K562 (cell line): ENCODE results near the gene CABLES1. TPM values are rescaled to one million over a fixed set of nuclear protein-coding genes. Genes with fewer than 3 reads are reported as not detected.

Source experiments
- ATAC-seq: fragments of 200-7000 bp; cut with Tn5 transposase; 3 replicates; pipeline ENCODE4 v1.9.1; 2020; ENCODE audit warnings: moderate library complexity
- BruUV-seq: library from RNA; stranded (reverse); fragments of 400-500 nt; replicated peaks from 2 replicates; lab custom pipeline; 2021; lab: Mats Ljungman, UMichigan
- CTCF ChIA-PET: fragments of 300-600 bp; formaldehyde crosslinking; extraction: SDS; loops from one replicate; lab custom pipeline; 2021; ENCODE audit warnings: low intra/inter-chr PET ratio; lab: Yijun Ruan, JAX
- POLR2A ChIA-PET: fragments of 300-600, 350-650 bp; sonication (Branson Sonifier 250); formaldehyde crosslinking; extraction: SDS; loops from one replicate; lab custom pipeline; 2021; ENCODE audit warnings: antibody characterized with exemption, inconsistent platforms; lab: Yijun Ruan, JAX
- DNase-seq, 4 experiments: peaks; one replicate each; pipeline versions ENCODE4 v3.0.0 to v3.0.0-alpha.2; 2011 to 2018; ENCODE audit warnings: low spot score in 3 of 4, mixed read lengths in 3 of 4; ENCODE audit errors: extremely low read depth in 1 of 4
- FAIRE-seq: peaks from 2 replicates; lab custom pipeline; 2011; peaks lifted over from hg19 to GRCh38; lab: Jason Lieb, UNC
- H2AFZ ChIP-seq: 2 replicates; pipeline ENCODE4 v1.6.0; 2011; ENCODE audit warnings: low read depth, low read length, control low read depth, inconsistent platforms
- H3K27ac ChIP-seq: fragments of 200-600 bp; 3 replicates; pipeline ENCODE4 v1.8.0; 2011; ENCODE audit warnings: low read depth, mild to moderate bottlenecking, control low read depth, inconsistent platforms, low read length, moderate library complexity, mixed read lengths; ENCODE audit errors: extremely low read depth
- H3K27me3 ChIP-seq, 2 experiments: fragments of 300-600 bp in 1 of 2; 2 replicates in 1 of 2; 3 replicates in 1 of 2; pipeline versions ENCODE4 v1.6.0 to v1.8.0; 2011; ENCODE audit warnings: inconsistent platforms in 2 of 2, low read length in 2 of 2, mild to moderate bottlenecking in 1 of 2, mixed read lengths in 1 of 2, moderate library complexity in 1 of 2; ENCODE audit not compliant: control insufficient read depth in 2 of 2, insufficient read depth in 2 of 2
- H3K36me3 ChIP-seq: fragments of 300-600 bp; 3 replicates; pipeline ENCODE4 v1.8.0; 2011; ENCODE audit warnings: mild to moderate bottlenecking, low read length, inconsistent platforms; ENCODE audit not compliant: control insufficient read depth, insufficient read depth
- H3K4me1 ChIP-seq, 2 experiments: fragments of 200-600 bp in 1 of 2; replicated peaks in 1 of 2; 2 replicates in 1 of 2; 3 replicates in 1 of 2; pipeline versions ENCODE4 v1.5.1 to v1.8.0; 2011; ENCODE audit warnings: inconsistent platforms in 2 of 2, low read length in 2 of 2, mild to moderate bottlenecking in 1 of 2, mixed read lengths in 1 of 2, moderate library complexity in 1 of 2; ENCODE audit not compliant: control insufficient read depth in 2 of 2, insufficient read depth in 2 of 2
- H3K4me2 ChIP-seq: 2 replicates; pipeline ENCODE4 v1.6.1; 2011; ENCODE audit warnings: low read length, control low read depth, inconsistent platforms, mixed read lengths; ENCODE audit not compliant: insufficient read depth
- H3K4me3 ChIP-seq: fragments of 200-600 bp; sonication (generic), shearing (Covaris generic); 2 replicates; pipeline ENCODE4 v1.5.1; 2016; ENCODE audit warnings: control low read depth, inconsistent platforms
- H3K79me2 ChIP-seq: fragments of 200-600 bp; 3 replicates; pipeline ENCODE4 v1.8.0; 2011; ENCODE audit warnings: low read length, inconsistent platforms; ENCODE audit not compliant: control insufficient read depth, insufficient read depth
- H3K9ac ChIP-seq, 2 experiments: 2 replicates each; pipeline versions ENCODE4 v1.6.0 to v1.6.1; 2011; ENCODE audit warnings: low read depth in 2 of 2, low read length in 2 of 2, control low read depth in 1 of 2, inconsistent platforms in 1 of 2, mild to moderate bottlenecking in 1 of 2, mixed read lengths in 1 of 2; ENCODE audit not compliant: insufficient read depth in 1 of 2
- H3K9me1 ChIP-seq: one replicate; pipeline ENCODE4 v1.6.0; 2011; ENCODE audit warnings: inconsistent platforms, mild to moderate bottlenecking, low read length, moderate library complexity; ENCODE audit not compliant: control insufficient read depth, insufficient read depth
- H3K9me3 ChIP-seq: replicated peaks from 2 replicates; pipeline ENCODE4 v1.5.1; 2011; ENCODE audit warnings: low read depth, low read length, inconsistent platforms; ENCODE audit not compliant: control insufficient read depth, insufficient read depth
- H4K20me1 ChIP-seq: replicated peaks from 2 replicates; pipeline ENCODE4 v1.6.1; 2011; ENCODE audit warnings: low read length, inconsistent platforms, mixed read lengths; ENCODE audit not compliant: control insufficient read depth, insufficient read depth
- BCOR ChIP-seq: fragments of 450-650 bp; IDR thresholded peaks from 2 replicates; pipeline ENCODE4 v1.6.1; 2016
- BHLHE40 ChIP-seq: IDR thresholded peaks from 2 replicates; pipeline ENCODE4 v1.6.1; 2011; ENCODE audit warnings: low read length, improper control_type of control experiment
- C11orf30 ChIP-seq: fragments of 450-650 bp; IDR thresholded peaks from 2 replicates; pipeline ENCODE4 v1.6.1; 2016; ENCODE audit warnings: low read depth, mild to moderate bottlenecking
- CBFA2T2 ChIP-seq: fragments of 450-650 bp; conservative IDR thresholded peaks from 2 replicates; pipeline ENCODE4 v1.6.1; 2017; ENCODE audit warnings: mild to moderate bottlenecking
- CBX8 ChIP-seq: fragments of 200-600 bp; sonication (generic); IDR thresholded peaks from 2 replicates; pipeline ENCODE4 v1.6.1; 2012; ENCODE audit warnings: borderline replicate concordance, mixed run types, low read depth, mild to moderate bottlenecking, moderate library complexity, mixed read lengths, low read length, control low read depth, inconsistent platforms; ENCODE audit not compliant: poor library complexity, severe bottlenecking; ENCODE audit errors: extremely low read depth
- KDM4B ChIP-seq, 2 experiments: fragments of 450-650 bp in 1 of 2; sonication (generic) in 1 of 2; IDR thresholded peaks; 2 replicates each; pipeline ENCODE4 v1.6.1; 2016 to 2017; ENCODE audit warnings: borderline replicate concordance in 2 of 2, antibody characterized with exemption in 1 of 2, low read depth in 1 of 2, mild to moderate bottlenecking in 1 of 2
- MAFF ChIP-seq: IDR thresholded peaks from 2 replicates; pipeline ENCODE4 v1.6.1; 2012; ENCODE audit warnings: low read length, improper control_type of control experiment
- MAFG ChIP-seq: fragments of 450-650 bp; conservative IDR thresholded peaks from 2 replicates; pipeline ENCODE4 v1.6.1; 2016; ENCODE audit warnings: missing genetic modification characterization, missing compliant biosample characterization
- PHB ChIP-seq: fragments of 250-450 bp; sonication (Bioruptor Pico); IDR thresholded peaks from 2 replicates; pipeline ENCODE4 v1.5.0; 2021
- SUPT5H ChIP-seq: fragments of 450-650 bp; IDR thresholded peaks from 2 replicates; pipeline ENCODE4 v1.6.1; 2016
- THRAP3 ChIP-seq: fragments of 450-650 bp; IDR thresholded peaks from 2 replicates; pipeline ENCODE4 v1.6.1; 2016; ENCODE audit warnings: mild to moderate bottlenecking, inconsistent platforms, borderline replicate concordance
- ZKSCAN8 ChIP-seq: fragments of 200-800 bp; sonication (Bioruptor generic); IDR thresholded peaks from 2 replicates; pipeline ENCODE4 v1.6.1; 2016; ENCODE audit warnings: missing genetic modification characterization, missing compliant biosample characterization
- ZNF24 ChIP-seq: fragments of 450-650 bp; IDR thresholded peaks from 2 replicates; pipeline ENCODE4 v1.6.1; 2016
- ZNF263 ChIP-seq: sonication (generic); formaldehyde crosslinking; IDR thresholded peaks from 2 replicates; pipeline ENCODE4 v1.8.0; 2022; ENCODE audit warnings: mild to moderate bottlenecking, missing genetic modification reagents, borderline replicate concordance
- ZNF589 ChIP-seq: fragments of 200-800 bp; sonication (Bioruptor generic); IDR thresholded peaks from 2 replicates; pipeline ENCODE4 v1.6.1; 2016; ENCODE audit warnings: low read depth, missing genetic modification characterization, missing compliant biosample characterization
- ZNF696 ChIP-seq: fragments of 250-450 bp; sonication (Bioruptor Pico); conservative IDR thresholded peaks from 2 replicates; pipeline ENCODE4 v1.4.0; 2020; ENCODE audit warnings: mild to moderate bottlenecking, moderate library complexity
- ZNF79 ChIP-seq: fragments of 250-450 bp; sonication (Bioruptor Pico); IDR thresholded peaks from 2 replicates; pipeline ENCODE4 v1.4.0; 2020; ENCODE audit warnings: low read depth, mild to moderate bottlenecking, moderate library complexity
- WGBS: fragments of 100-300 bp; shearing (Covaris generic); methylation state at CpG from one replicate; pipeline ENCODE4 v1.1.6; 2016; ENCODE audit warnings: low coverage, mixed read lengths; ENCODE audit not compliant: insufficient coverage; ENCODE audit errors: missing lambda C conversion rate; 5-methylcytosine and 5-hydroxymethylcytosine counted together
- in situ Hi-C: fragments of 300-500 bp; cut with MboI; formaldehyde crosslinking; loops from 4 replicates; pipeline ENCODE4 v1.15.0; 2018; ENCODE audit warnings: inconsistent platforms, mixed read lengths
- intact Hi-C: fragments of 100-400 bp; cut with micrococcal nuclease; formaldehyde crosslinking; loops from 2 replicates; pipeline ENCODE4 v1.14.2; 2022
- polyA plus RNA-seq, 8 experiments: library from polyadenylated mRNA; depleted of rRNA in 4 of 8; stranded (reverse) in 5 of 8; unstranded in 3 of 8; fragments of >200 nt; fragmentation: Nextera tagmentation in 2 of 8; fragmentation: Illumina TruSeq in 1 of 8; extraction: Ambion mirVana in 2 of 8; extraction: Trizol in 1 of 8; gene quantifications; 2 replicates each; pipeline versions ENCODE4 v1.2.1 to v1.2.3, GENCODE V29; 2011 to 2014; ENCODE audit warnings: inconsistent platforms in 1 of 8, missing spikeins in 1 of 8
- total RNA-seq, 7 experiments: library from RNA; depleted of rRNA in 6 of 7; stranded (reverse); fragments of >200 nt in 6 of 7; fragmentation: Illumina TruSeq in 2 of 7; extraction: Trizol in 2 of 7; gene quantifications; 2 replicates each; pipeline versions ENCODE4 v1.2.1 to v1.2.3, GENCODE V29; 2011 to 2021; ENCODE audit warnings: low replicate concordance in 1 of 7
- TF ChIP-seq, protein P1 (sequence below): fragments of 250-450 bp; sonication (Bioruptor Pico); IDR thresholded peaks from 2 replicates; pipeline ENCODE4 v1.8.0; 2021; ENCODE audit warnings: borderline replicate concordance, mild to moderate bottlenecking, moderate library complexity; ENCODE audit not compliant: poor library complexity, severe bottlenecking
- TF ChIP-seq, protein P2 (sequence below): fragments of 250-450 bp; sonication (Bioruptor Pico); IDR thresholded peaks from 2 replicates; pipeline ENCODE4 v1.8.0; 2022; ENCODE audit warnings: inconsistent platforms
- TF ChIP-seq, protein P3 (sequence below): fragments of 450-650 bp; IDR thresholded peaks from 2 replicates; pipeline ENCODE4 v1.6.1; 2016; ENCODE audit warnings: low read depth, mild to moderate bottlenecking, moderate library complexity

Gene CABLES1
- total and polyA plus RNA-seq, 9 of the 15 experiments (the other 6 are each of a cell fraction or from before 2014, with no cell fraction given) = 0.04 to 0.10 (median 0.06) TPM; not detected in 3

DNA sequence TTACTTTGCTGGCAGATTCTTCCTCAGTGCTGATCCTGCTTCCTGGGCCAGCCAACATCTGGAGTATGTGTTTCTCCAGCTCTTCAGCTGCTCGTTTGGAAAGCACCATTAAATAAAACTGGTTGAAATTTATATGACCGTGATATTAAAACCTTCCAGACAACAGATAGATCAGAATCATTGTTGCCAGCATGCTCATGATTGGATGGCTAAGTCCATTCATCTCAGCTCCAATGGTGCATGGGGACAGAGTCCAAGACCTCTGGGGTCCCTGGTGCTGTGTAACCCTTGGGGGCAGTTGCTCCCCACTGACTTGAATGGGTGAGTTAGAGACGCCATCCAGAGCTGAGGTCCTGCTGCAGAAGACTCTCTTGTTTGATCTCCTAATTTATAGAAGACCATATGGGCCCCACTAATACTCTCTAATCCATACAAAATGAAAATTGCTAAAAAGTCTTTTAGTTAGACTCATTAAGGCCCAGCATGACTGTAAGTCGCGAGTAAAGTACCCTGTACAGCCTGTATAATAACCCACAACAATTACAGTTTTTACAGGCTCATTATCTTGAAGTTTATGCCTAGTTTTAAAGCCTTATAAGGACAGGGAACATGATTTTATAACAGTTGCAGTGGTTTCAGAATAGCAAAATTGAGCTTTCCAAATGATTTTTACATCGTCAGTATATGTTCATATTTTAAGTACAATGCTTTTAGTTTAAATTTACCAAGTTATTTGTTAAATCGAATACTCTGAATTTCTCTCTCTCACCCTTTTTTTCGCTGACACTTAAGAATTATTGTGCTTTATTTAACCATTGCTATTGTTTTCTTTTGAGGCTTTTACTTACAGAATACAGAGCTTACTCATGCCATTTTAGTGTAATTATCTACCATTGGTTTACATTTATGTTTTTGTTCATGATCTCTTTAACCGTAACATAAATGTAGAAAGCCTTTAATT lies 60.0 kb downstream of the CABLES1 start:
- no peak overlapping the region for H2AFZ ChIP-seq
- no peak overlapping the region for H3K4me2 ChIP-seq
- FAIRE-seq (no peak), DNase-seq (no peak), ATAC-seq (no peak)
- H3K4me1 ChIP-seq = no peaks in the 10 kb centered on the region
- CTCF ChIA-PET = no interaction called here
- POLR2A ChIA-PET = interaction anchor here (1.3 to 1.4 kb wide), 2 partner anchors 19 to 24 kb away, joined by 4 read pairs; no protein-coding TSS in a partner anchor
- in situ Hi-C loops (no loop called here), intact Hi-C loops (no loop called here)
- H3K9ac ChIP-seq = no peak overlapping the region
- no peak overlapping the region for H3K27ac ChIP-seq
- H3K27me3 ChIP-seq = peaks cover 50 to 57% of the 10 kb centered on the region in 2 experiments
- BruUV-seq = no TSS peak
- peaks cover 3% of the 10 kb centered on the region; the same call in 1 of the 2 replicates for H4K20me1 ChIP-seq
- no peaks in the 10 kb centered on the region for H3K36me3 ChIP-seq
- H3K9me3 ChIP-seq = no peaks in the 10 kb centered on the region
- no peaks in the 10 kb centered on the region for H3K79me2 ChIP-seq
- H3K4me3 ChIP-seq = no peak overlapping the region
- H3K9me1 ChIP-seq = no peaks in the 10 kb centered on the region
- WGBS = 5% methylated on average over 9 of the region's 9 CpGs
- TF ChIP-seq ZKSCAN8 (CRISPR knock-in tag) (no peak), SUPT5H (no peak), ZNF263 (CRISPR knock-in tag) (no peak), BHLHE40 (no peak), ZNF79 (CRISPR knock-in tag) (no peak), KDM4B (IDR thresholded peaks at IDR 0.05; ENCODE audit: borderline replicate concordance in 2 of 2, low read depth in 1 of 2) (no peak), ZNF696 (no peak), CBX8 (no peak), ZNF24 (no peak), BCOR (no peak), THRAP3 (no peak), CBFA2T2 (no peak), C11orf30 (peak; percentile 65; the same call in 1 of the 2 replicates), MAFG (tag) (0 out of 2 replicates have a peak, but pooled peaks have one; percentile 19), ZNF589 (no peak), PHB (CRISPR knock-in tag) (no peak), MAFF (0 out of 2 replicates have a peak, but pooled peaks have one; percentile 30)
- TF ChIP-seq, protein P1, sequence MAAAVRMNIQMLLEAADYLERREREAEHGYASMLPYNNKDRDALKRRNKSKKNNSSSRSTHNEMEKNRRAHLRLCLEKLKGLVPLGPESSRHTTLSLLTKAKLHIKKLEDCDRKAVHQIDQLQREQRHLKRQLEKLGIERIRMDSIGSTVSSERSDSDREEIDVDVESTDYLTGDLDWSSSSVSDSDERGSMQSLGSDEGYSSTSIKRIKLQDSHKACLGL (CRISPR knock-in tag) = no peak
- TF ChIP-seq, protein P2, sequence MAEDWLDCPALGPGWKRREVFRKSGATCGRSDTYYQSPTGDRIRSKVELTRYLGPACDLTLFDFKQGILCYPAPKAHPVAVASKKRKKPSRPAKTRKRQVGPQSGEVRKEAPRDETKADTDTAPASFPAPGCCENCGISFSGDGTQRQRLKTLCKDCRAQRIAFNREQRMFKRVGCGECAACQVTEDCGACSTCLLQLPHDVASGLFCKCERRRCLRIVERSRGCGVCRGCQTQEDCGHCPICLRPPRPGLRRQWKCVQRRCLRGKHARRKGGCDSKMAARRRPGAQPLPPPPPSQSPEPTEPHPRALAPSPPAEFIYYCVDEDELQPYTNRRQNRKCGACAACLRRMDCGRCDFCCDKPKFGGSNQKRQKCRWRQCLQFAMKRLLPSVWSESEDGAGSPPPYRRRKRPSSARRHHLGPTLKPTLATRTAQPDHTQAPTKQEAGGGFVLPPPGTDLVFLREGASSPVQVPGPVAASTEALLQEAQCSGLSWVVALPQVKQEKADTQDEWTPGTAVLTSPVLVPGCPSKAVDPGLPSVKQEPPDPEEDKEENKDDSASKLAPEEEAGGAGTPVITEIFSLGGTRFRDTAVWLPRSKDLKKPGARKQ (CRISPR knock-in tag) = no peak
- TF ChIP-seq, protein P3, sequence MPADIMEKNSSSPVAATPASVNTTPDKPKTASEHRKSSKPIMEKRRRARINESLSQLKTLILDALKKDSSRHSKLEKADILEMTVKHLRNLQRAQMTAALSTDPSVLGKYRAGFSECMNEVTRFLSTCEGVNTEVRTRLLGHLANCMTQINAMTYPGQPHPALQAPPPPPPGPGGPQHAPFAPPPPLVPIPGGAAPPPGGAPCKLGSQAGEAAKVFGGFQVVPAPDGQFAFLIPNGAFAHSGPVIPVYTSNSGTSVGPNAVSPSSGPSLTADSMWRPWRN = no peak
